CD14-positive monocyte (primary cell): ENCODE data around the gene XPR1. TPM values are rescaled to one million over a fixed set of nuclear protein-coding genes. Genes with fewer than 3 reads are reported as not detected.

ENCODE experiments used
- DNase-seq, 3 donors: peaks; one replicate each; pipeline ENCODE4 v3.0.0-alpha.2; 2011 to 2022
- H2AFZ ChIP-seq: 2 replicates; pipeline ENCODE4 v1.6.0; 2012; ENCODE audit warnings: mild to moderate bottlenecking, low read depth, low read length, inconsistent platforms; ENCODE audit not compliant: insufficient read depth, poor library complexity, severe bottlenecking
- H3K27ac ChIP-seq, 2 donors: 1 replicate in 1 of 2; 2 replicates in 1 of 2; pipeline ENCODE4 v1.5.1; 2012 to 2013; ENCODE audit warnings: low read length in 2 of 2, control low read depth in 1 of 2, inconsistent platforms in 1 of 2, low read depth in 1 of 2, mild to moderate bottlenecking in 1 of 2
- H3K27me3 ChIP-seq, 2 donors: one replicate each; pipeline versions ENCODE4 v1.6.0 to v1.6.1; 2011 to 2013; ENCODE audit warnings: low read length in 2 of 2; ENCODE audit not compliant: control insufficient read depth in 2 of 2, insufficient read depth in 2 of 2
- H3K36me3 ChIP-seq, 2 donors: replicated peaks in 1 of 2; 1 replicate in 1 of 2; 2 replicates in 1 of 2; pipeline versions ENCODE4 v1.5.1 to v1.6.1; 2012 to 2013; ENCODE audit warnings: low read length in 2 of 2, control low read depth in 1 of 2, inconsistent platforms in 1 of 2, mild to moderate bottlenecking in 1 of 2; ENCODE audit not compliant: insufficient read depth in 2 of 2, control insufficient read depth in 1 of 2
- H3K4me1 ChIP-seq, 2 donors: 1 replicate in 1 of 2; 2 replicates in 1 of 2; pipeline versions ENCODE4 v1.5.1 to v1.6.1; 2012 to 2013; ENCODE audit warnings: low read length in 2 of 2, control low read depth in 1 of 2, inconsistent platforms in 1 of 2, mild to moderate bottlenecking in 1 of 2, moderate library complexity in 1 of 2; ENCODE audit not compliant: insufficient read depth in 2 of 2, control insufficient read depth in 1 of 2
- H3K4me2 ChIP-seq: replicated peaks from 2 replicates; pipeline ENCODE3; 2012; ENCODE audit warnings: low read length, moderate library complexity, mild to moderate bottlenecking; ENCODE audit not compliant: poor library complexity, severe bottlenecking; ENCODE audit errors: extremely low read depth
- H3K4me3 ChIP-seq, 3 experiments: fragments of 200-600 bp in 1 of 3; sonication (generic) in 1 of 3; replicated peaks in 1 of 3; 1 replicate in 2 of 3; 2 replicates in 1 of 3; pipeline ENCODE4 v1.5.1; 2011 to 2013; ENCODE audit warnings: low read length in 3 of 3, mild to moderate bottlenecking in 3 of 3, control low read depth in 2 of 3, low read depth in 2 of 3, inconsistent platforms in 1 of 3, moderate library complexity in 1 of 3
- H3K79me2 ChIP-seq: 2 replicates; pipeline ENCODE4 v1.6.0; 2012; ENCODE audit warnings: mild to moderate bottlenecking, control low read depth, inconsistent platforms, low read length, moderate library complexity; ENCODE audit not compliant: insufficient read depth
- H3K9ac ChIP-seq: 2 replicates; pipeline ENCODE4 v1.6.0; 2017; ENCODE audit warnings: low read length, mild to moderate bottlenecking; ENCODE audit not compliant: insufficient read depth, poor library complexity, severe bottlenecking
- H3K9me3 ChIP-seq, 2 donors: replicated peaks in 1 of 2; 1 replicate in 1 of 2; 2 replicates in 1 of 2; pipeline versions ENCODE4 v1.5.1 to v1.6.1; 2012 to 2013; ENCODE audit warnings: low read length in 2 of 2, control low read depth in 1 of 2; ENCODE audit not compliant: control insufficient read depth in 1 of 2, insufficient read depth in 1 of 2
- H4K20me1 ChIP-seq: 2 replicates; pipeline ENCODE4 v1.6.0; 2012; ENCODE audit warnings: mild to moderate bottlenecking, low read length, control low read depth, moderate library complexity; ENCODE audit not compliant: insufficient read depth
- H3K27ac Mint-ChIP-seq, 7 donors: one replicate each; pipeline ENCODE4 v1.8.0; 2020; ENCODE audit warnings: mild to moderate bottlenecking in 7 of 7, mixed read lengths in 7 of 7, moderate library complexity in 6 of 7, inconsistent platforms in 2 of 7
- H3K27me3 Mint-ChIP-seq, 3 donors: one replicate each; pipeline ENCODE4 v1.8.0; 2021 to 2022; ENCODE audit warnings: low read depth in 3 of 3, mild to moderate bottlenecking in 3 of 3, mixed read lengths in 3 of 3, moderate library complexity in 3 of 3, inconsistent platforms in 1 of 3
- H3K36me3 Mint-ChIP-seq, 2 donors: one replicate each; pipeline ENCODE4 v1.8.0; 2020; ENCODE audit warnings: mixed read lengths in 2 of 2, inconsistent platforms in 1 of 2, mild to moderate bottlenecking in 1 of 2
- H3K4me1 Mint-ChIP-seq: one replicate; pipeline ENCODE4 v1.8.0; 2020; ENCODE audit warnings: mild to moderate bottlenecking, mixed read lengths
- H3K4me3 Mint-ChIP-seq, 2 donors: one replicate each; pipeline ENCODE4 v1.8.0; 2020; ENCODE audit warnings: mild to moderate bottlenecking in 2 of 2, mixed read lengths in 2 of 2, moderate library complexity in 1 of 2
- H3K9me3 Mint-ChIP-seq, 7 donors: one replicate each; pipeline ENCODE4 v1.8.0; 2020 to 2022; ENCODE audit warnings: mixed read lengths in 7 of 7, mild to moderate bottlenecking in 6 of 7, moderate library complexity in 6 of 7, inconsistent platforms in 2 of 7
- CTCF ChIP-seq: fragments of 200-600 bp; IDR thresholded peaks from one replicate; pipeline ENCODE4 v1.8.0; 2022; ENCODE audit warnings: antibody characterized with exemption, mild to moderate bottlenecking
- WGBS: methylation state at CpG from one replicate; pipeline ENCODE4 v1.1.5; 2013; ENCODE audit warnings: missing lambda C conversion rate; ENCODE audit not compliant: insufficient coverage; 5-methylcytosine and 5-hydroxymethylcytosine counted together
- intact Hi-C, 2 donors: fragments of 100-400 bp; cut with micrococcal nuclease; formaldehyde crosslinking; loops; one replicate each; pipeline versions ENCODE4 v1.15.0 to v1.15.1; 2023
- polyA plus RNA-seq, 3 donors: library from polyadenylated mRNA; depleted of rRNA in 1 of 3; unstranded in 2 of 3; stranded (reverse) in 1 of 3; fragments of 300-500 nt in 2 of 3; fragments of >200 nt in 1 of 3; fragmentation: Illumina TruSeq in 2 of 3; gene quantifications; 1 replicate in 2 of 3; 2 replicates in 1 of 3; pipeline ENCODE4 v1.2.3, GENCODE V29; 2012 to 2021

Gene XPR1
- polyA plus RNA-seq, 3 donors = 4.7 to 12.5 (median 8.7) TPM

GRCh38 chr1:180732866-180733265 lies 101.0 kb downstream of the XPR1 start:
- Histone ChIP-seq H2AFZ (no peak overlapping the region), H3K36me3 (peaks cover 0 to 17% of the 10 kb centered on the region in 2 donors), H3K9ac (no peak overlapping the region), H3K79me2 (no peaks in the 10 kb centered on the region), H3K27ac (no peak overlapping the region), H3K4me3 (no peak overlapping the region), H3K27me3 (no peaks in the 10 kb centered on the region), H4K20me1 (no peaks in the 10 kb centered on the region), H3K4me2 (no peak overlapping the region), H3K9me3 (peaks cover 35 to 78% of the 10 kb centered on the region in 2 donors), H3K4me1 (no peaks in the 10 kb centered on the region)
- no peak for TF ChIP-seq CTCF
- WGBS = 96% methylated on average over 14 of the region's 14 CpGs
- no peak for DNase-seq
- Mint-ChIP-seq H3K4me1 (no peaks in the 10 kb centered on the region), H3K9me3 (peaks cover 37 to 69% (median 56%) of the 10 kb centered on the region in 7 donors), H3K4me3 (no peak overlapping the region), H3K27me3 (no peaks in the 10 kb centered on the region), H3K36me3 (peaks cover 4 to 18% of the 10 kb centered on the region in 2 donors), H3K27ac (no peak overlapping the region)
- intact Hi-C loops = no loop called here

GRCh38 chr1:180734366-180734765 lies 102.5 kb downstream of the XPR1 start:
- Histone ChIP-seq H3K27me3 (no peaks in the 10 kb centered on the region), H3K4me3 (no peak overlapping the region), H3K9me3 (peaks cover 39 to 72% of the 10 kb centered on the region in 2 donors), H2AFZ (no peak overlapping the region), H3K36me3 (peaks cover 0 to 17% of the 10 kb centered on the region in 2 donors), H4K20me1 (no peaks in the 10 kb centered on the region), H3K27ac (no peak overlapping the region), H3K4me1 (no peaks in the 10 kb centered on the region), H3K4me2 (no peak overlapping the region), H3K9ac (no peak overlapping the region), H3K79me2 (no peaks in the 10 kb centered on the region)
- H3K9me3 Mint-ChIP-seq = peaks cover 32 to 64% (median 52%) of the 10 kb centered on the region in 7 donors
- intact Hi-C loops = no loop called here
- DNase-seq = no peak
- H3K4me3 Mint-ChIP-seq = no peak overlapping the region
- peaks cover 4 to 18% of the 10 kb centered on the region in 2 donors for H3K36me3 Mint-ChIP-seq
- H3K27ac Mint-ChIP-seq = no peak overlapping the region
- no peak for TF ChIP-seq CTCF
- no peaks in the 10 kb centered on the region for H3K27me3 Mint-ChIP-seq
- 100% methylated on average over 2 of the region's 2 CpGs for WGBS
- H3K4me1 Mint-ChIP-seq = no peaks in the 10 kb centered on the region
